ENCODE measurements around the gene BARX2.
"Not testable (repeated sequence)": the region's sequence is repeated elsewhere in the genome, so short reads cannot be mapped to it uniquely, and the experiment has no call there.

The BARX2 gene

GRCh38 chr11:129375751-129376657 is at the start of gene BARX2:
Gene BARX2, plus strand, starts transcription at chr11:129375848. Its CDS starts 188 bp downstream, at chr11:129376036.
- DNase-seq = peak; percentile 13

- DNase-seq = no peak
Measured at GRCh38 chr11:129326921-129327320, 48.7 kb upstream of the BARX2 start.

GRCh38 chr11:129327708-129328107 is 47.9 kb upstream of the BARX2 start:
- not testable (repeated sequence) for DNase-seq

- DNase-seq = no peak
Measured at GRCh38 chr11:129328756-129329155, 46.9 kb upstream of the BARX2 start.

- no peak for DNase-seq
Measured at GRCh38 chr11:129331217-129331616, 44.4 kb upstream of the BARX2 start.

GRCh38 chr11:129331871-129332274 is 43.8 kb upstream of the BARX2 start:
- DNase-seq = peak; percentile 89

- DNase-seq = no peak
Measured at GRCh38 chr11:129333873-129334272, 41.8 kb upstream of the BARX2 start.

- DNase-seq = not testable (repeated sequence)
Measured at GRCh38 chr11:129344301-129344940, 31.2 kb upstream of the BARX2 start.

GRCh38 chr11:129346916-129347315 is 28.7 kb upstream of the BARX2 start:
- no peak for DNase-seq

GRCh38 chr11:129348813-129349212 is 26.8 kb upstream of the BARX2 start:
- no peak for DNase-seq

GRCh38 chr11:129352676-129353075 is 23.0 kb upstream of the BARX2 start:
- no peak for DNase-seq

- no peak for DNase-seq
Measured at GRCh38 chr11:129354691-129355090, 21.0 kb upstream of the BARX2 start.

GRCh38 chr11:129359748-129360147 is 15.9 kb upstream of the BARX2 start:
- no peak for DNase-seq

GRCh38 chr11:129364143-129364654 is 11.4 kb upstream of the BARX2 start:
- peak; percentile 65 for DNase-seq

GRCh38 chr11:129365816-129366215 is 9.8 kb upstream of the BARX2 start:
- DNase-seq = no peak

GRCh38 chr11:129366737-129367597 is 8.7 kb upstream of the BARX2 start:
- DNase-seq = no peak

- DNase-seq = no peak
Measured at GRCh38 chr11:129368889-129369672, 6.6 kb upstream of the BARX2 start.

GRCh38 chr11:129370715-129371114 is 4.9 kb upstream of the BARX2 start:
- no peak for DNase-seq

- DNase-seq = no peak
Measured at GRCh38 chr11:129372609-129373488, 2.8 kb upstream of the BARX2 start.

GRCh38 chr11:129373489-129373953 is 2.1 kb upstream of the BARX2 start:
- no peak for DNase-seq

All from DMS 273 treated with DMSO at 0.1 percent for 48 hours (cell line).